ENCODE data around the gene COL4A4.

GRCh38 chr2:226995625-226996041, 168.4 kb downstream of the COL4A4 start:
- no peak for TF ChIP-seq POLR2A (IDR thresholded peaks at IDR 0.05)
- TF ChIP-seq CTCF (IDR thresholded peaks at IDR 0.05) = no peak
- TF ChIP-seq EP300 (IDR thresholded peaks at IDR 0.05) = no peak
- no peak for TF ChIP-seq POLR2AphosphoS5 (IDR thresholded peaks at IDR 0.05)

Data from upper lobe of left lung (tissue), 4 donors.